Epidermal melanocyte (primary cell): ENCODE data around the gene SPECC1.

Experiments used
- DNase-seq: peaks from one replicate; pipeline ENCODE4 v3.0.0; 2011; ENCODE audit warnings: low spot score; ENCODE audit not compliant: insufficient read length

Gene SPECC1

DNA sequence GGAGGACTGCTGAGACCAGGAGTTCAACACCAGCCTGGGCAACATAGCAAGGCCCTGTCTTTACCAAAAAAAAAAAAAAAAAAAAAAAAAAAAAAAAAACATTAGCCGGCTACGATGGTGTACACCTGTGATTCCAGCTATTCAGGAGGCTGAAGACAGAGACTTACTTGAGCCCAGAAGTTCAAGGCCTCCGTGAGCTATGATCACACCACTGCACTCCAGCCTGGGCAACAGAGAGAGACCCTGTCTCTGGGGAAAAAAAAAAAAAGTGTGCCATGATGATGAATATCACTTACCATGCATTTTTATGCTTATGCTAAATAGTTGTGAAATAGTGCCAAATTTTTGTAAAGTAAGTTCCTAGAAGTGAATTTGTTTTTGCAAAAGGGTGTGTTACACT is 261.2 kb downstream of the SPECC1 start:
- no peak for DNase-seq

DNA sequence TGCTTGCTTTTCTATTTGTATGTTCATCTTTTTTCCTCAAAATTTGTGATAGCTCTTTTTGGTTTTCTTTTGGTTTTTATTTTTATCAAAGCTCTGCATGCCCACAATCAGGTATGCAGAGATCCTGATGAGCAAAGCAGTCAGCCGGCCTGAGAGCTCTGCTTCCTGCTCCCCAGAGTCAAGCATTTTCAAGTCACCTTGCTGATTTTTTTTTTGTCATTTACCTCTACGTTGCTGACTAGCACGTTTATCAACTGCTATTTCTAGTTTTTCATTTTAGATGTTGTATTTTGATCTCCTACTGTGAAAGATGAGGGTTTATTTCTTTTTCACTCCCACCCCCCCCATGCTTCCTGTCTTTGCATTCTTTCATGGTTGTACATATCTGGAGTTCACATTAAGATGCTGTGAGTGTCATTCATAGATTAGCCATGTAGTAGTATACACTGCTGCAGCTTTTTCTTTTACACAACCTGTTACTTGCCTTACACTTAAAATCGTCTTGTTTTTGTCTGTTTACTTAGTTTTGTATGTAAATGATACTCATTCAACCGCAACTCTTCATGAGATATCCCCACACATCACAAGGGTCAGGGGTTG is 262.0 kb downstream of the SPECC1 start:
- DNase-seq, result no peak

DNA sequence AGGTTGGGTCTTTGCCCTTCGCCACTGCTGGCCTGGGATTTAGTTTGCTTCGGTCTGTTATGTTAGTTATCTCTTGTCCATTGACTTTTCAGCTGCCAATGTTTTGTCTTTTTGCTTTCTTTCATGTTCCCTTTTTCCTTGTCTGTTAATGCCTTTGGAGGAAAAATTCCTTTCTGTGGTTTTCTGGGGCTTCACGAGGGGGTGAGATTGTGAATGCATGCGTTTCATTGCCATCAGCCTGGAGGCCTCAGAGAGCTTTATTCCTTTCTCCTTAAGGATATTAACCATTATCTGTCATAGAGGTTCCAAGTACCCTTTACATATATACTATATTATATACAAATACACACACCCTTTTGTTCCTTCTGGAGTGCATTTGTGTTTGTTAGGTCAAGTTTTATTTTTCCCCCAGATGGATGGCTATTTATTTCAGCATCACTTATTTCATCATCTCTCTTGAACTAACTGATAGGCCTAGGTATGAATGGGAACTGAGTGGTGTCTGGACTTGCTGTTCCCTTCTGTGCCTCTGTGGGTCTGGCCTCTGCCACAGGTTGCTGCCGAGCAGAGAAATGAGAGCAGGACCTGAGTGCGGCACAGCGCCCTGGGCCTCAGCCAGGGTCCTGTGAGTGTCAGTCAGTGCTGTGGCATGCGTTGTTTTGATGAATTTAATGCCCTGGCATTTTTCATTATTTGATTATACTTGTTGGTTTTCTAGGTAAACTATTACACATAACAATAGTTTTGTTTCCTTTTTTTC is 264.8 kb downstream of the SPECC1 start:
- peak; percentile 47 for DNase-seq

- no peak for DNase-seq
These were observed 266.5 kb downstream of the SPECC1 start for GRCh38 chr17:20275653-20276052.

DNA sequence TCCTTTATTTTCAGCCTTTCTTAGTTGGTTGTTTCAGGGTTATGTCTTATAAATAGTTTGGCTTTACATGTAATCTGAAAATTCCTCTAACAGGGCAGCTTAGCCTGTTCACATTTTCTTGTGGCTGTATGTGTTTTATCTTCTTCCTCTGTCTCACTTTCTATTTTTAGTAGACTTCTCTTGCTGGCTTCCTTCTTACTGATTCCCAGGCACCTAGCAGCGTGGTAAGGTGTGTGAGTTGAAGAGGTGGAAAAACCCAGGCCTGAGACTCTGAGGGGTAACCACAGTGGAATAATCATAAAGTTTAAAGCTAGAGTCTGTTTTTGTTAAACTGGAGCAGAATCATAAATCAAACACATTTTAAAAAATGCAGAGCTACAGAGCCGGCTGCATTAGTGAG is 267.3 kb downstream of the SPECC1 start:
- no peak for DNase-seq

DNA sequence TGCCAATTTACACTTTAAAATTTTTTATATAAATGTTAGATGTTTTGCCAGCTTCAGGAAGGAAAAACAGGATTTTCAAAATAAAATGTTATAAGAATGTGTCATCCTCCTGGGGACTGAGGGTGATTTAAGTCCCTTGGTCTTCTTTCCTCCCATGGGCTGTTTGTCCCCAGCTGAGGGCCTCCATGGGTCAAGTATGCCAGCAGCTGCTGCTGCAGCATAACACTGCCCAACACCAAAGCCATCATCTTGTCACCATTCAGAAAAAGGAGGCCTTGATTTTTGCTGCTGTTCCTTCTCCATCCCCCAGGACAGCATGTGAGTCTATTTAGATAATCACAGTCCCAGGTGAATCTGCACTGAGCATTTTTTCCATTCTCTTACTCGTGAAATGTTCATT is 269.6 kb downstream of the SPECC1 start:
- DNase-seq, result no peak

DNA sequence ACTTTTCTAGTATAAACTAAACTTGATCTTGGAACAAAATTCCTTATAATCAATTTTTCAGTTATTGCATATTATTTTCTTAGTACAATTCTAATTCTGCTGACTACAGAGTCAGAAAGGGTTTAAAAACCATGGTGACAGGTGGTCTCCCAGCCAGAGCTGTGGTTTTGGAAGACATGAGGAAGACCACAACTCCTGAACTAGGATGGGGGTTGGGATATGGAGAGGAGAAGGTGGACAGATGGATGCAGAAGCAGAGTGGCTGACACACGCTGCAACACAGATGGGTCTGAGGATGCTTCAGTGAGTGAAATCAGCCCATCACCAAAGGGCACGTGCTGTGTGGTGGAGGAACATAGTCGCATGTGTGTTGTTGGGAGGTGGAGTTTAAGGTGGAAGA is 270.5 kb downstream of the SPECC1 start:
- DNase-seq, result no peak

DNA sequence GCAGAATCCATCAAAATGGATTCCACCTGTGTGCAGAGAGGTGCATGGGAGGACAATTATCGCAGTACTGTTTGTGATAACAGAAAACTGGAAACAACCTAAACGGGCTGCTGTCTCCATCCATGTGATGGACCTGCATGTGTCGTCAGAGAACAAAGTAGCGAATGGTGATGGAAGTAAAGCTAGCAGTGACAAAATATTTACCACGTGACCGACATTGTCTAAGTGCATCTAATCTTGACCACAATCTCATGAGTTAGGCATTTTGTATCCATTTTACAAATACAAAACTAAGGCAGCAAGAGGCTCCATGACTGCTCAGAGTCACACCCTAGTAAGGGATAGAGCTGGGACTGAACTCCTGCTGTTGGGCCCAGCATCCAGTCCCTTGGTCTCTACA is 270.9 kb downstream of the SPECC1 start:
- DNase-seq, result no peak

- no peak for DNase-seq
These were observed 271.7 kb downstream of the SPECC1 start for GRCh38 chr17:20280851-20281250.

DNA sequence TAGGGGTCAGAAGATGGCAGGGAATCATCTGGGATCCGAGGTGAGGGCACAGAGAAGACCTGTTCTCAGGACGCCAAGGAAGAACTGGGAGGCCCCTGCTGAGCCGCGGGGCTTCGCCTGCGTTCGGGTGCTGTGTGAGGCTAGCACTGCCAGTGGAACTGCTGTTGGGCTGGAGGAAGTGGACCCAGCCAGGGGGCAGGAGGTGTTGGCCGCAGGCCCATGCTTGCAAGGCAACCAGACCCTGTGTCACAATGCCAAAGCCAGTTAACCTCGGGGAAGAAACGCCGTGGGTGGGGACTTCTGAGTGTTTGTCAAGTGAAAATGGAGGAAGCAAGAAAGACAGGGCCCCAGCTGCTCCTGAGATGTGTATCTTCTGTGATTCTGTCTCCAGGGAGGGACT is 272.7 kb downstream of the SPECC1 start:
- no peak for DNase-seq

DNA sequence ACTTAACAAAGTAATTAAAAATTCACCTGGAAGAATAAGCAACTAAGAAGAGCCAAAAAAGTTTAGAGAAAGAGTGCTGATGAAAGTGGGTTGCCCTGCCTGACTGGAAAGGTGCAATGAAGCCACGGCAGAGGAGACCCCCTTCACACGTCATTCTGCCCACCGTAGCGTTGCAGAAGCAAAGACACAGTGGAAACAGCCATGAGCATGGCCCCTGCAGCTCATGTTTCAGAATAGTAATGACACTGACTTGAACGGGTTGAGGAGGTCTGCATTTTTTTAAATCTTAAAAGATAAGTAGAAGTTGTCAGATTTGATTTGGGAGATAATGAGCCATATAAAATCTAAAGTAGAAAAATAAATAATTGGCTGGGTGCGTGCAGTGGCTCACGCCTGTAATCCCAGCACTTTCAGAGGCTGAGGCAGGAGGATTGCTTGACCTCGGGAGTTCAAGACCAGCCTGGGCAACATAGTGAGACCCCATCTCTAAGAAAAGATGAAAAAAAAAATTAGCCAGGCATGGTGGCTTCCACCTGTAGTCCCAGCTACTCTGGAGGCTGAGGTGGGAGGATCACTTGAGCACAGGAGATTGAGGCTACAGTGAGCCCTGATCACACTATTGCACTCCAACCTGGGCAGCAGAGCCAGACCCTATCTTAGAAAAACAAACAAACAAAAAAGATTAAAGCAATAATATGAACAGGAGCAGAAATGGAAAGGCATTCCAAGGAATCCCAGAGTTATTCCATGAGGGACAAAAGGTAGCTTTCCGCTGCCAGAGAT is 273.6 kb downstream of the SPECC1 start:
- DNase-seq, result no peak

- no peak for DNase-seq
These were observed 274.9 kb downstream of the SPECC1 start for GRCh38 chr17:20284022-20284421.

GRCh38 chr17:20284570-20285295 is 275.6 kb downstream of the SPECC1 start:
- no peak for DNase-seq

DNA sequence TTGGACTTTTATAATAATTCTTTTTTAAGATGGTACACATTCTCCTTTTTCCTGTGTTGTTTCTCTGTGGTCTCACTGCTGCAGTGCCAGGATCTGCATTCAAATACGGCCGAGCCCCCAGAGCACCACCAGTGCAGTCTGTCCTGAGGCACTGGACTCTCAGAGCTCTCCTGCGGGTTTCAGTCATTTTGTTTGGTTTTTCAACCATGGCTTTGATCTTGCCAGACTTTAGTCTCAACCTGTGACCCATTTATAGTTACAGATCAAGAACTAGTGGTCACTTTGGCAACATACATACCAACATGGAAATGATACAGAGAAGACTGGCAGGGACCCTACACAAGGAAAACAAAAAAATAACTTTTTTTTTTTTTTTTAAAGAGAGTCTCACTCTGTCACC is 280.8 kb downstream of the SPECC1 start:
- no peak for DNase-seq

- no peak for DNase-seq
These were observed 282.7 kb downstream of the SPECC1 start for GRCh38 chr17:20291853-20292252.

DNA sequence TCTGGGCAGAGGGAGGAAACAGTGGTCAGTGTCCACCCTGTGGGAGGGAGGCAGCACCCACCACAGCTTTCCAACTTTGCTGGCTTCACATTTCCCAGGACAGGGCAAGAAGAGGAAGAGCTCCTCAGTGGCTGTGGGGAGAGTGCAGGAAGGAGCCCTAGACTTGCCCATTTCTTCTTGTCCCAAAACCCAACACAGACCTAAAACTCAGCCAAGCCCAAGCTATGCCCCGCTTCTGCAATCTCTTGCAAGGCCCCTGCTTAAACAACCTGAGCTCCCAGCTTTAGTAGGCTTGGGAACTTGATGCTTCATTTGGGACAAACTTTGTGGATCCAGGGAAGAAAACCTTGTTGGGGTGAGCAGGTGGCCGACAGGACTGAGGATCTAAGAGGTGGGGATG is 284.3 kb downstream of the SPECC1 start:
- no peak for DNase-seq

- no peak for DNase-seq
These were observed 285.0 kb downstream of the SPECC1 start for GRCh38 chr17:20294120-20294519.

DNA sequence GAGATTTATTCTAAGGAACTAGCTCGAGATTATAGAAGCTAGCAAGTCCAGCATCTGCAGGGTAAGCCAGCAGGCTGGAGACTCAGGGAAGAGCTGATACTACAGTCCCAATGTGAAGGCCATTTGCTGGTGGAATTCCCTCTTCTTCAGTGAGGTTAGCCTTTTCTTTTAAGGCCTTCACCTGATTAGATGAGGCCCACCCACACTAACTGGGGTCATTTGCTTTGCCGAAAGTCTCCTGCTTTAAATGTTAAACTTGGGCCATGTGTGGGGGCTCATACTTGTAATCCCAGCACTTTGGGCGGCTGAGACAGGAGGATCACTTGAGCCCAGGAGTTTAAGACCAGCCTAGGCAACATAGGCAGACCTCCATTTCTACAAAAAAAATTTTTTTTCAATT is 289.9 kb downstream of the SPECC1 start:
- no peak for DNase-seq

- no peak for DNase-seq
These were observed 291.3 kb downstream of the SPECC1 start for GRCh38 chr17:20300436-20300934.

DNA sequence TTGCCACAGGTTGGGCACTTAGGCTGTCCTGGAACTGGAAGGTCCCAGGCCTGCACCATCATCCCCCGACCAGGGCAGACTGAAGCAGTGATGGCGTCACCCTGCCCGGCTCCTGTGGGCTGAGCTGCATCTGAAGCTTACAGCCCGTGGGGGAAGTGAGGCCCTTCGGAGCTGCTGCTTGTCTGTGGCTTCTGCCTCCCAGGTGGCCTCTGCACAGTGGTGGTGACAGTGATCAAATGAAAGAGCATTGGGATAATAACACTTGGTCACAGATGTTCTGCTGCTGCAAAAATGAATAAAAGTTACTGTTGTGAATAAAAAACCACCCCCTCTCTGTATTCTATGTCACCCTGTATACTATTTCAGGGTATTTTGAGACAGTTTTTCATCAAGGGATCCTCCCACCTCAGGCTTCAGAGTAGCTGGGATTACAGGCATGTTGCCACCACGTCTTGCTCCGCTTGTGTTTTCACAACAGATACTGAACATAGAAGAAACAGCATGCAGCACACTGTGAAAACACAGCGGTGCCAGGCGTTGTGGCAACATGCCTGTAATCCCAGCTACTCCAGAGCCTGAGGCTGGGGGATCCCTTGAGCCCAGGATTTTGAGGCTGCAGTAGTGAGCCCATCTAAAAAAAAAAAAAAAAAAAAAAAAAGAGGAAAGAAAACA is 293.2 kb downstream of the SPECC1 start:
- DNase-seq, result no peak

- DNase-seq, result no peak
These were observed 295.8 kb downstream of the SPECC1 start for GRCh38 chr17:20304961-20305360.
